GM18867 (cell line): ENCODE results near the gene ABCA5.
"Not testable (repeated sequence)": the region's sequence is repeated elsewhere in the genome, so short reads cannot be mapped to it uniquely, and the experiment has no call there.

ENCODE experiments used
- ATAC-seq: cut with Tn5 transposase; IDR thresholded peaks from one replicate; pipeline ENCODE4 v1.9.1; 2021; ENCODE audit warnings: mild to moderate bottlenecking, moderate library complexity; ENCODE audit not compliant: unreplicated experiment

Gene ABCA5

DNA sequence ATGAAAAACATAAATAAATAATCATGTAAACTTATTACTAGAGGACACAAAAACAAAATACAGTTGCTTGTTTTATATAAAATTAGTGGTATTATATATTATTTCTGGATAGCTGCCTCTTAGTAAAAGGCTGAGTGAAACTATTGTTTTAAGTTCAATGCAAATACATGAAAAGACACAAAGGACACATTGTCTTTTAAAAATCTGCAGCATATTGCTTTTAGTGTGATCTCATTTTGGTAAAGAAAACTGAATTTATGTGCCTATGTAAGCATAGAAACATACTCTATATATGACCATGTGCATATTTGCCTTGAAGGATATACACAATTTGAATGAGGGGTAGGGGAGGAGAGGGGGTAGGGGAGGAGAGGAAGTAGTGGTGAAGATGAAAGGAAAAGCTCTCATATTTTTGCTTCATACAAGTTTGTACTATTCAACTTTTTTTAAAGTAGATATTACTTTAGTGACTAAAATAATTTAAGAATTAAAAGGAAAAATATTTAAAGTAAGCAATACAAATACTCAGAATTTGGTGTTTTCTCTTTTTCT lies 104.2 kb downstream of the ABCA5 start:
- no peak for ATAC-seq

DNA sequence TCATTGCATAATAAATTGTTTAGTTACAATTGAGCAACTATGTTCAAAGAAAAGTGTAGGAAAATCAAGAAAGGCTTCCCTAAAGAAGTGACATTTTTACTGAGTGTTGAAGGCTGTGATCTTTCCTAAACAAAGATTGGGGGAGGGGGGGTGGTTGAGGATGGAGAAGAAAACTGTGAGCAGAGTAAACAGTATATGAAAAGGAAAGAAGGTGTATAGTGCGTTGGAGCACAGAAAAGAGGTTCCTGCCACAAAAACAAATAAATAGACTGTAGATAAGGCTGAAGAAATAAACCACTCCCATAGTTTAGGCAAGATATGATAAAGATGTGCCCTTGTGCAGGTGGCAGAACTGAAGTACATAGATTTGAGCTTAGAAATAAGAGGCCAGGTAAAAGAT lies 106.8 kb downstream of the ABCA5 start:
- ATAC-seq: no peak

DNA sequence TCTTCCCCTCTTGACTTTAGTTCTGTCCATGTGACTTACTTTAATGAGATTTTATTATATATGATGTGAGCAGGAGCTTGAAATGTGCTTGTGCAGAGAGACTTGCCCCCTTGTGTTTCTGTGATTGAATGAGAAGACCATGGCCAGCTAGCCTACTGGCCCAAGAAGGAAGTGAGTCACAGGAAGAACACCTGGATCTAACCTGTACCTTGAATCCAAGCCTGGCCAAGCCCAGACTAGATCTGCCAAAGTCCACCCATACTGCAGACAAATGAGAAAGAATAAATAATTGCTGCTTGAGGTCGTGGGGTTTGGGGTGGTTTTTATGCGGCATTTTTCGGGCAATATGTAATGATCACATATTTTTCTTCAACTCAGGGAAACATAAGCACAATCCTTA lies 107.9 kb downstream of the ABCA5 start:
- no peak for ATAC-seq

DNA sequence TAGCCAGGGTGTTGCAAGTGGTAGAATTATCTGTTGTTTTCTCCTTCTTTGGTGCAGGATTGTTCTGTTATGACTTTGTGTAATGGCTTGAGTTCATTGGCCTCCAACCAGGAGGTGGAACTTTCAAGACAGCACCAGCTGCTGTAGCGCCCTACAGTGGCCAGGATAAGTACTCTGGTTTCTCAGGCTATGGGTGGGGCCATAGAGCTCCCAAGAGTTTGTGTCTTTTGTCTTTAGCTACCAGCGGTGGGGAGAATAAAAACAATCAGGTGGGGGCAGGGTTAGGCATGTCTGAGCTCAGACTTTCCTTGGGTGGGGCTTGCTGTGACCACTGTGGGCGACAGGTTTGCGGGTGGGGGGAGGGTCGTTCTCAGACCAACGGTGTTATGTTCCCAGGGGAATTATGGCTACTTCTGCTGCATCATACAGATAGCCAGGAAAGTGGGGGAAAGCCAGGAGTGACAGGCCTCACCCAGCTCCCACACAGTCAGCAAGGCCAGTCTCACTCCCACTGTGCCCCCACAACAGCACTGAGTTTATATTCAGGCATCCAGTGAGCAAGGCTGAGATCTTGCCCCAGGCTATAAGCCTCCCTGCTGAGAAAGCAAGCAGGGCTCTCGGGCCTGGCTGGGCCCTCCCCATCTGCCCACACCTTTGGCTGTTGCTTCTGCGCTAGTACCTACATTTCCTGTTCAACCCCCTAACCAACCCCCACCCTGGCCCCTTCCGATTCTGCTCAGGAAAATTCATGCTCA lies 113.7 kb downstream of the ABCA5 start:
- no peak for ATAC-seq

DNA sequence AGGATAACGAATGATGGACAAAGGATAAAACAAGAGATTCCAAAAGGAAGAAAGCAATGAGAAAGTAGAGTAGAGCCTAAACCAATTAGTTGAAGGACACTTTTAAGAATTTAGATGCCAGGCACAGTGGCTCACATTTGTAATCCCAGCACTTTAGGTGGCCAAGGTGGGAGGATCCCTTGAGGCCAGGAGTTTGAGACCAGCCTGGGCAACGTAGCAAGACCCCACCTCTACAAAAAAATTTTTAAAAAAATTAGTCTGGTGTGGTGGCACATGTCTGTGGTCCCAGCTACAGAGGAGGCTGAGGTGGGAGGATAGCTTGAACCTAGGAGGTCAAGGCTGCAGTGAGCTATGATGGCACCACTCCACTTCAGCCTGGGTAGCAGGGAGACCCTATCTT lies 118.3 kb downstream of the ABCA5 start:
- ATAC-seq: no peak

DNA sequence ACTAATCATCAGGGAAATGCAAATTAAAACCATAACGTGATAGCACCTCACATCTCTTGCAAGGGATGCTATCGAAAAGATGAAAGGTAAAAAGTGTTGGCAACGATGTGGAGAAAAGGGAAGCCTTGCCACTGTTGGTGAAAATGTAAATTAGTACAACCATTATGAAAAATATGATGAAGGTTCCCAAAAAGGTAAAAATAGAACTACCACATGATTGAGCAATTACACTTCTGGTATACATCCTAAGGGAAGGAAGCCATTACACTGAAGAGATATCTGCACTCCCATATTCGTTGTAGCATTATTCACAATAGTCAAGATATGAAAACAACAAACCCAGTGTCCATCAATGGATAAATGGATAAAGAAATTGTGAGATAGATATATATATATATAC lies 119.8 kb downstream of the ABCA5 start:
- no peak for ATAC-seq

DNA sequence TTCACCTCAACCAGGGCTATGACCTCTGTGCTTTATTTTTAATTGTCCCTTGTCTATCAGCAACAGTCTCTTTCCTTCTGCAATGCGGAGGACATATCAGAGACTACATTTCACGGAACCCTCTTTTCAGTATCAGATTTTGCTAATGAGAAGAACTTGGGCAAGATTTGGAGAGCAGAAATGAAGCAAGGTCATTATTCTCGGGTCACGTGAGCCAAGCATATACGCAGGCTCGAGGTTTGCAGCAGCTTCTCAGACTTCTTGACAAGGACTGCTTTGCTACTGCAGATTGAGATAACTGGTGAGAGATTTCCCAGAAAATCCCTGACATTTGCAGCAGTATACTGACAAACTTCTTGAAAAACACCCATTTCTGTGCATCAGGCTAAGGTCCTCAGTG lies 128.7 kb downstream of the ABCA5 start:
- ATAC-seq: no peak

DNA sequence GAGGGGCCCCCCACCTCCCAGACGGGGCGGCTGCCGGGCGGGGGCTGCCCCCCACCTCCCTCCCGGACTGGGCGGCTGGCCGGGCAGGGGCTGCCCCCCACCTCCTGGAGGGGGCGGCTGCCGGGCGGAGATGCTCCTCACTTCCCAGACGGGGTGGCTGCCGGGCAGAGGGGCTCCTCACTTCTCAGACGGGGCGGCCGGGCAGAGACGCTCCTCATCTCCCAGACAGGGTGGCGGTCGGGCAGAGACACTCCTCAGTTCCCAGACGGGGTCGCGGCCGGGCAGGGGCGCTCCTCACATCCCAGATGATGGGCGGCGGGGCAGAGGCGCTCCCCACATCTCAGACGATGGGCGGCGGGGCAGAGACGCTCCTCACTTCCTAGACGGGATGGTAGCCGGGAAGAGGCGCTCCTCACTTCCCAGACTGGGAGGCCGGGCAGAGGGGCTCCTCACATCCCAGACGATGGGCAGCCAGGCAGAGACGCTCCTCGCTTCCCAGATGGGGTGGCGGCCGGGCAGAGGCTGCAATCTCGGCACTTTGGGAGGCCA lies 130.8 kb downstream of the ABCA5 start:
- ATAC-seq: not testable (repeated sequence)
